Neural progenitor cell (in vitro differentiated cells): ENCODE results near the gene PSMD8.

ENCODE experiments used
- EZH2 ChIP-seq: fragments of 200-600 bp; sonication (generic); IDR thresholded peaks from 2 replicates; pipeline ENCODE4 v1.6.1; 2017; ENCODE audit warnings: antibody characterized with exemption, mild to moderate bottlenecking, moderate library complexity
- TF ChIP-seq, protein P1 (sequence below): fragments of 200-600 bp; sonication (generic); IDR thresholded peaks from 2 replicates; pipeline ENCODE4 v1.5.1; 2017; ENCODE audit warnings: antibody characterized with exemption, mild to moderate bottlenecking

DNA sequence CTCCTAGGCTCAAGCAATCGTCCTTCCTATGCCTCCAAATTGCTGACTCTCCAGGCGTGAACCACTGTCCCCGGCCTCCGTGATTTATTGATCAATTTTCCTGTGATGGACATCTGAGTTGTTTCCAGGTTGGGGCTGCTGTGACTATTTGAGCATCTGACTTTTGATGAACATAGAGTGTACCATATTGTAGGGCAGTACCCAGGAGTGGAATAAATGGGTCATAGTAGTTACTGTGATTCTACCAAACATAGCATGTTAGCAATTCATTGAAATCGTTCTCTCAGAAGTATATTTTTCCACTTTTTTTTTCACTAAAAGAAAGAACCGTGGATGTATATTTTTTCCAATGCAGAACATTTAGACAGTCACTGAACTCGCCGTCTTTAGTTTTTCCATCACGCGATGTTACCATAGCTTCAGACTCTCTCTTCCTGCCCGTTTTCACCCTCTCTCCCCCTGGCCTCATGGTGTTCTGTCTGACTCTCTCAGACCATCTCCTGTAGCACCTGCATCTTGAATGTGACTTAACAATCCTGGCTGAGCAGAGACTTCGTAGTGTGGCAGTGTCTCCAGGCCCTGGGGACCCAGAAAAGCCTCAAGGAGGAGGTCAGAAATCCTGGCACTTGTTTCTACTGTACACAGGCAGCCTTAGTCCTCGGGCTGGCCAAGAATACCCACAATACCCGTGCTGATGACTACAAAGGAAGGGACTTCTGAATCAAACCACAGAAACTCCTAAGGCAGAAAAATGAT, 54.9 kb downstream of the PSMD8 start:
- TF ChIP-seq, protein P1, sequence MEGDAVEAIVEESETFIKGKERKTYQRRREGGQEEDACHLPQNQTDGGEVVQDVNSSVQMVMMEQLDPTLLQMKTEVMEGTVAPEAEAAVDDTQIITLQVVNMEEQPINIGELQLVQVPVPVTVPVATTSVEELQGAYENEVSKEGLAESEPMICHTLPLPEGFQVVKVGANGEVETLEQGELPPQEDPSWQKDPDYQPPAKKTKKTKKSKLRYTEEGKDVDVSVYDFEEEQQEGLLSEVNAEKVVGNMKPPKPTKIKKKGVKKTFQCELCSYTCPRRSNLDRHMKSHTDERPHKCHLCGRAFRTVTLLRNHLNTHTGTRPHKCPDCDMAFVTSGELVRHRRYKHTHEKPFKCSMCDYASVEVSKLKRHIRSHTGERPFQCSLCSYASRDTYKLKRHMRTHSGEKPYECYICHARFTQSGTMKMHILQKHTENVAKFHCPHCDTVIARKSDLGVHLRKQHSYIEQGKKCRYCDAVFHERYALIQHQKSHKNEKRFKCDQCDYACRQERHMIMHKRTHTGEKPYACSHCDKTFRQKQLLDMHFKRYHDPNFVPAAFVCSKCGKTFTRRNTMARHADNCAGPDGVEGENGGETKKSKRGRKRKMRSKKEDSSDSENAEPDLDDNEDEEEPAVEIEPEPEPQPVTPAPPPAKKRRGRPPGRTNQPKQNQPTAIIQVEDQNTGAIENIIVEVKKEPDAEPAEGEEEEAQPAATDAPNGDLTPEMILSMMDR = no peak
- no peak for TF ChIP-seq EZH2
